ENCODE data around the gene KLHL36.
A peak's percentile ranks its signal among the peaks of the same experiment; 100 is the strongest.

KLHL36 gene

DNA sequence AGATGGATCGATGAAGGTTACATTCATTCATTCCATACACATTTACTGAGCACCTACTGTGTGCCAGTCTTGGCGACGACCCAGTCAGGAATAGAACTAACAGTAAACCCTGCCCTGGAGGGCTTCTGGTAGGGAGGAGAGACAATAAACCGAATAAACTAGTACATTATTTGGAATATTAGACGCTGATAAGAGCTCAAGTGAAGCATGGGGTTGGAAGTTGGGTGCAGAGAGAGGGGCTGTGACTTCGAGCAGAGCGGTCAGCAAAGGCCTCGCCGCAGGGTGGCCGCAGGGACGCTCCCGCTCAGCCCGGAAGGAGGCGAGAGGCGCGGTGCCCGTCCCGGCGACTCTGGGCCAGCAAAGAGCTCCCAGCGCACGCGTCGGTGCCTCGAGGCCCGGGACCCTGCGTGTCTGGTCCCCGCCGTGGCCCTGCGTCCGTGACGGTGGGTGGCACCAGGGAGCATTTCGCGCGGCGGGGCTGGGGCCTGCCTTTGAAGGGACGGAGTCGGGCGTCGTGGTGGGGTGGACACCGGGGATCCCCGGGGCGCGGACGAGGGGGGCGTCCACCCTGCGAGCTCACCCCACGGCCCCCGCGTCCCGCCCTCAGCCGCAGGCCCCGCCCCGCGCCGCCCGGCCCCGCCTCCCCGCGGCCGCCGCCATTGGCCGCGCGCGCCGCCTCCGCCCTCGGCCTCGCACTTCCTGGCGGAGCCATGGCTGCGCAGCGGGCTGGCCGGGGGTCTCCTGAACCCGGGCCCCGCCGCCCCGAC is at the start of gene KLHL36:
Gene KLHL36, plus strand, starts transcription at position 684 of the 767 bp plus-strand sequence. CDS start 2,357 bp downstream, outside the sequence.
- peak; percentile 11 for DNase-seq (ENCODE audit: low spot score)

DNA sequence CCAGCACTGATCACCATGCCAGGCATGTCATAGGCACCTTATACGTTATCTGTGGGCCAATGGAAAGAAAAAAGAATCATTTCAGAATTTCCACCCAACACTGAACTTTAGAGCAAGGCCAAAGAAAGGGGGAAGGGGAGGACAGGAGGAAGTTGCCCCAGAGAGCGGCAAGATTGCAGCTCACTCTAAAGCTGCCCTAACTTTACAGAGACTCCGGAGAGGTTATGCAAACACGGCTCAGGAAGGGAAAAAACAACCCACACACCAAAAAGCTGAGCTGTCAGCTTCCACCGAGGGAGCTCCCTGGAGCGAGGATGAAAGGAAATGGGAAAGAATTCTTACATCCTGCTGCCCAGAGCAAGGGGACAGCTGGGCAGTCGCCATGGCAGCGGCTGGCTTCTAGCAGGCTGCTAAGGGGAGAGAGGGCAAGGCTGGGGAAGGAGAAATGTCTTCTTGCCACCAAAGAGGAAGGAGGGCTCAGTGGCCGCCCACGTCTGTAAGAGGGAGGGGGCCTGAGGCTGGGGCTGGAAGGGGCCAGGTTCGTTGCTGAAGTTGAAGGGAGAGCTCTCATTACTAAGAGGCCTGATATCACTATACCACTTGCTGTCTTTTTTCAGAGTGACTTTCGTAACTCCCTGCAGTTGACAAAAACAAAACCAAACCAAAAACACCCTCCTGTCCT is 48.6 kb upstream of the KLHL36 start:
- DNase-seq (ENCODE audit: low spot score): no peak

DNA sequence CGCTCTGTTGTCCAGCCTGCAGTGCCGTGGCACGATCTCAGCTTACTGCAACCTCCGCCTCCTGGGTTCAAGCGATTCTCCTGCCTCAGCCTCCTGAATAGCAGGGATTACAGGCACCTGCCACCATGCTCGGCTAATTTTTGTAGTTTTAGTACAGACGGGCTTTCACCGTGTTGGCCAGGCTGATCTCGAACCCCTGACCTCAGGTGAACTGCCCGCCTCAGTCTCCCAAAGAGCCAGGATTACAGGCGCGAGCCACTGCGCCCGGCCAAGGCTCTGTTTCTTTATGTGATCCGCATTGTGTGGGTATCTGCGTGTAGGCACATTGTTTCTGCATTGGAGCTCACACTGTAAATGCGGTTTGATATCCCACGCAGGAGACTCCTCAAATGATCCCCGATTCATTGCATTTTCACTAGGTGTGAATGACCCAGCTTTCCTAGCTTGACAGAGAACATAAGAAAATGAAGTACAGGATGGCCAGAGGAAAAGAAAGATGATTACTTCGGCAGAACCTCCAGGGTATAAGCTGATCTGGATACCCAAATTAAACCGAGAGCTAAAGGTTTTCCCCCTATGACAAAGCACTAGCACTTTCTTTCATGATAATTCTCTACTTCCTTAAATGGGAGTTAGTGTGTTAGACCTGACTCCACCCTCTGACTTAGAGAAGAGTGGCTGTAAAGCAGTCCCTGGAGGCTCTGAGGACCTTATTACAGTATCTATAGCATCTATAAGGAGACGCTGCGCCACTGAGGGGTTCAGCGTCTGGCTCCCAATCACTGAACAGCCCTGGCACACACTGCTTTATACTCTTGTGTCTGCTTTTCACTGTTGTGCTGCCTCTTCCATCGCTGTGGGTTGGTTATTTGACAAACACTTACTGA is 47.7 kb upstream of the KLHL36 start:
- DNase-seq (ENCODE audit: low spot score): no peak

DNA sequence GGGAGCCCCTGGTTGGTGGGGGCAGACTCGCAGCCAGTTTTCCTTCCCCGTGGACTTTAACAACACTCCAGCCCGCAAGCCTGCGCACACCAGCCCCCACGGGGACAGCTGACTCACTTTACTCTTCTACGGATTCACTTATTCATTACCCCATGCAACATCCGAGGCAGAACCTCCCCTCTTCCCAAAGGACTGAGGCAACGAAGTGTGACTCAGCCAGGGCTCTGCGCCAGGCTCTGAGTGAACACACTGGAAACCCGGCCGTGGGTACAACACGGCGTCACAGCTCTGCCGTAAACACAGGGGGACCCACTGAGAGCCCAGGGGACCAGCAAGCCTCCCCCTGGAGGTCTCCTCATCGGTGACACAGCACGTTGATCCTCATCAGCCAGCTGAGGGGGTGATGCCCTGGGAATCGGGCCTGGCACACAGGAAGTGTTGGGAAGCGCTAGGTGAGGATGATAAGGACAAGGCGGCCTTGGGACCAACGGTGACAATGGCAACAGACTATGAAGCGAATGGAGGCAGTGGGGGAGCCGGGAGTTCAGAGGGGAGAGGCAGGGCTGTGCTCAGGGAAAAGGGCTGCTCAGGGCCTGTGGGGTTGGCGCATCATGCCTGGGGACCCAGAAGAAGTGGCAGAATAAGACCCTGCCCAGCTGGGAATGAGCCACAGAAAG is 45.0 kb upstream of the KLHL36 start:
- DNase-seq (ENCODE audit: low spot score): peak; percentile 94

DNA sequence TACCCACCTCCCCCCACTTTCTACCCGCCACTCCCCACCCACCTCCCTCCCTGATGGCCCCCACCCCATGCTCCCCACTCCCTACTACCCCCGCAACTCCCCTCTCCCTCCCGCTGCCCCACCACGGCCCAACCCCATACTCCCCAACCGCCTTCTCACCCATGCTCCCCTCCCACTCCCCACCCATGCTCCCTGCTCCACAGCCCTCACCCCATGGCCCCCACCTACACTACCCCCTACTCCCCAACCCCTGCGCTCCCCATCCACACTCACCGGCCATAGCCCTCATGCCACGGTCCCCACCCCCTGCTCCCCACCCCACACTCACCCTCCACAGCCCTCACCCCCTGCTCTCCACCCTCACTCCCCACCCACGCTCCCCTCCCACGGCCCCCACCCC is 44.4 kb upstream of the KLHL36 start:
- DNase-seq (ENCODE audit: low spot score): no peak

DNA sequence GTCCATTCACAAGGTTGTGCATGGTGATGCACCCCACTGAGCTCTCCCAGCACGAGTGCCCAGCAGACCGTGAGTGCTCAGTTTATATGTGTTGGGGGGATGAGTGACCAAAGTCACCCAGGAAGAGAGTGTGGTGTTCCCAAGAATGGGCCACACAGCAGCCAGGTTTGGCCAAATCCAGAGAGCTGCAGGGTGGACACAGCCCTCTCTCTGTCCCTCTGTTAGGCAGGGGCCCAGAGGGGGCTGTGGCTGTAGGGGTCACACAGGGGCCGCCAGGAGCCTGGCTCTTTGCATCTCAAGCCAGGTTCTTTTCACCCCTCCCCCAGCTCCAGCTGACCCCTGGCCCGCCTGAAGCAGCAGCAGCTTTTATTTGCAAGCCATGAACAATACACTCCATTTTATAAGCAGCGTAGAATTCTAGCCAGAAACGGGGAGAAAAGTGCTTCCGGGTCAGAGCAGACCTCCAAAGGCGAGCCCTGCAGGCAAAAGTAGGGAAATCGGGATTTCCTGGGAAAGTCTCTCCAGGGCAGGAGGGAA is 43.8 kb upstream of the KLHL36 start:
- DNase-seq (ENCODE audit: low spot score): no peak

DNA sequence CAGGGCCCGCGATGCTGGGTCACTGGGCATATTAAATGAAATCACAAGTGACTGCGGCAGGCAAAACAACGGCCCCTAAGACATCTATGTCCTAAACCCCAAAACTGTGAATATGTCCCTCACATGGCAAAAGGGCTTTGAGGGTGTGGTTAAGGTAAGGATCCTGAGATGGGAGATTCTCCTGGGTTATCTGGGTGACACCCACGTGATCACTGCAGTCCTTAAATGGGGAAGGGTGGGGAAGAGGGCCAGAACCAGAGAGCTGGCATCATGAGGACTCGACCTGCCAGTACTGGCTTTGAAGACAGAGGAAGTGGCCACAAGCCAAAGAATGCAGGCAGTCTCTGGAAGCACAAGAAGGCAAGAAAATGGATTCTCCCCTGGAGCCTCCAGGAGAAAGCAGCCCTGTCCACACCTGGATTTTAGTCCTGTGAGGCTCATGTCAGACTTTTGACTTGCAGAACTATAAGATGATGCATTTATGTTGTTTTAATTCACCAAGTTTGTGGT is 42.9 kb upstream of the KLHL36 start:
- no peak for DNase-seq (ENCODE audit: low spot score)

DNA sequence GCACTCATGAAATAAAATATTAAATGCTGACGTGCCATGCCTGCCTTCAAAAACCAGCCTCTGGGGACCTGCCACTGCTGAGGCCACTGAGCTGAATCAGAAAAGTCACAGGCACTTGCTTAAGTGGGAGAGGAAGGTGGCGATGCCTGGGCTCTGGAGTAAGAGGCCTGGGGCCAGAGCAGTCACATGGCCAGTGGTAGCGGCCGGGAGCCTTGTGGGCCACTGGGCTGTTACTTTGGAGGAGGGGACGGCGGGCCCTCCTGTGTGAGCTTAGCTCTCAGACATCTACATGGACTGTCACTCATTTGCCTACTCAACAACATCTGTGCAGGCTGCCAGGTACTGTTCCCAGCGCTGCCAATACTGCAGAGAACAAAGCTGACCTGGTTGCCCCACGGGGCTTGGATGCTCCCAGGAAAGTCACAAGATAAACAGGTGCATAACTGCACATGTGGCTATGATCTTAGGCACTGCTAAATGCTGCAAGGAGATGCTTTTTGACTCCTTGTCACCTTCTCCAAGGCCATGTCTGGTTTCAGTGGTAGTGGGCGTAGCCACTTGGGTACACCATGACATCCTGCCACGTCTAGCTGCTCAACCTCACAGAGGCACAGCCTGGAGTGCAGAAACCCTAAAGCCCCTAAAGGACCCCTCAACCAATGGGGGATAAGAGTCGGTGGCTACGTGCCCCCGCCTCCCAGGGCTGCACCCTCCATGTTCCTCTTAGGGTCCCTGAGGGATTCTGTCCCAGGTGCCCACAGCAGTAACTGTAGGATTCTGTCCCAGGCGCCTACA is 42.0 kb upstream of the KLHL36 start:
- no peak for DNase-seq (ENCODE audit: low spot score)

DNA sequence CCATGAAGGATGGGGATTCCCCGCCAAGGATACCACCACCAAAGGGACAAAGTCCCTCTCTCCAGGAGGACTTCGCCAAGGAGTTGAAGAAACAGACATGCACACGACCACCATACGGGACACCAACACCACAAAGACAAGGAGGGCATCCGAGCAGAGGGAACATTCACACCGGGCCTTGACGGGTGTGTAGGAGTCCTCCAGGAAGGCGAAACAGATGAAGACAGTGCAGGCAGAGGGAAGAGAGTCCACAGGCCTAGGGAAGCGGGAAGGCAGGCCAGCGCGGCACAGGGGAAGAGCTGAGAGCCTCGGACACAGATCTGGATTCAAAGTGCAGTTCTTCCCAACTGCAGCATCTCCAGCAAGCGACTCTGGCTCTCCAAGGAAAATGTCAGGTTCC is 41.2 kb upstream of the KLHL36 start:
- no peak for DNase-seq (ENCODE audit: low spot score)

DNA sequence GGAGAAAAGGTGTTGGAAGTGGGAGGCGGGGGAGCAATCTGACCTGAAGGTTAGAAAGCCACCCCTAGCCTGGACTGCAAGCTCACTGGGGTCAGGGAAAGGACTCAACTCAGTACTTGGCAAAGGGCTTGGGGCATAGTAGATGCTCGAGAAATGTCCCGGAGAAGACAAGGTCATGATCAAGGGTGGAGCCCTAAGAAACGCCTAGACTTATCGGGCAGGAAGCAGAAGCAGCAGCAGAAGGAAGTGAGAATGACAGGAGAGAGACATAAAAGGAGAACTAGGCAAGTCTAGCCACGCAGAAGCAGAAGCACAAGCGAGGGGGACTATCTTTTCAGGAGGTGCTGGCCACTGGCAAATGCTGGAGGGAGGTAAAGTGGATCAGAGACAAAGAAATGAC is 40.6 kb upstream of the KLHL36 start:
- DNase-seq (ENCODE audit: low spot score): no peak

DNA sequence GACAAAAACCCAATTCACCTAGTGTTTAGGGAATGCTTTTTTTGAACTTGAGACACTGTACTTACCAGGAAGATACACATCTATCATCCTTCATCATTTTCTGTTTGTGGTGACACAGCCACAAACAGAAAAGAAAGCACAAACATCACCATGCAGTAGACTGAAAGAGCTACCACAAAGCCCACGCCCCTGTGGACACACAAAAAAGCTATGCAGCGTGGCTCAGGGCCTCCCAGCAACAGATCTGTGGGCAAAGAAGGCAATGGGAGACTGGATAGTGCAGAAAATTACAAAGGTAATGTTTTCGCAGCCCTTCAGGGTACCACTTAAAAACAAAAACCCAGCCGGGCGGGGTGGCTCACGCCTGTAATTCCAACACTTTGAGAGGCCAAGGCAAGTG is 40.0 kb upstream of the KLHL36 start:
- DNase-seq (ENCODE audit: low spot score): no peak

DNA sequence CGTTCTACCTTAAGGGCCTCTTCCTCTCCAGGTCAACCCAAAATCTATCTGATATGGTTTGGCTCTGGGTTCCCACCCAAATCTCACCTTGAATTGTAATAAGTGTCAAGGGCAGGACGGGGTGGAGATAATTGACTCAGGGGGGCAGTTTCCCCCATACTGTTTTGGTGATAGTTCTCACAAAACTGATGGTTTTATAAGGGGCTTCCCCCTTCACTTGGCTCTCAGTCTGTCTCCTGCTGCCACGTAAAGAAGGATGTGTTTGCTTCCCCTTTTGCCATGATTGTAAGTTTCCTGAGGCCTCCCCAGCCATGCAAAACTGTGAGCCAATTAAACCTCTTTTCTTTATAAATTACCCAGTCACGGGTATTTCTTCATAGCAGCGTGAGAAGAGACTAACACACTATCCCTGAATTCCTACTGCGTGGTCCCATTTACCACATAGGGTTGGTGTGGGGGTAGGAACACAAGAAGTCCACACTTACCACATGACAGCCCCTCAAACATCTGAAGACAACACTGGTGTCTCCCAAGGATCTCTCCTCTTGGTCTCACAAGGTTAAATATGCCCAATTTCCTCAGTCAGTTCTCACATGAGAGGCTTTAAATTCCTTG is 38.6 kb upstream of the KLHL36 start:
- no peak for DNase-seq (ENCODE audit: low spot score)

DNA sequence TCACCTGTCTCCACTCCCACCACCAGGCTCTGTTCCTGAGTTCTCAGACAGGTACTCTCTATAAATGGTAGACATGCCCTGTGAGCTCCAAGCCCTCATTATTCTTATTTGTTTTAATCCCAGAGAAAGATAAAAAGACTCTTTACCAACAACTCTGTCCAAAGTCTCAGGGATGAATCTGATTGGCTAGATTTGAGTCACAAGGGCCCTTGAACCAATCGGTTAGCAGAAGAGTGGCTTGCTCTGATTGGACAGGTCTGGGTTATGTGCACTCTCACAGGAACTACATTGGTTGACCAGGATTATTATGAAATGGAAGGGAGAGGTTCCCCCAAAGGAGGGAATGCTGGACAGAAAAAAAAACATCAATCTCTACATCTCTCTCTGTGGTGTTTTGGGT is 37.9 kb upstream of the KLHL36 start:
- peak; percentile 12 for DNase-seq (ENCODE audit: low spot score)

DNA sequence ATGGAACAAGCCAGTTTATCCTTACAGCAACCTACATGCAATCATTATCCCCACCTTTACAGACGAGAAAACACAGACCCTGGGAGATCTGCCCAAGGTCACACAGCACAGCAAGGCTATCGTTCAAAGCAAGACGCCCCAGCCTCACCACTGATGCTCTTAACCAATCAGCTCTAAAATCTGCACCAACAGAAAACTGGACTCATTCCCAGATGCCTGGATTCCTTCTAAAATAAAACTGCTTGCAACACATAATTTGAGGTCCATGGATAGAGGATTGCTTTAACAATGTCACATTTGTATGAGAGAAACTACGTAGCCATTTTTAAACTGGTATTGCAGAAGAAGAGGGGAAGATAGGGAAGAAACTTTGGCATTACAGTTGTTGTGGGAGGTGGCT is 37.3 kb upstream of the KLHL36 start:
- no peak for DNase-seq (ENCODE audit: low spot score)

DNA sequence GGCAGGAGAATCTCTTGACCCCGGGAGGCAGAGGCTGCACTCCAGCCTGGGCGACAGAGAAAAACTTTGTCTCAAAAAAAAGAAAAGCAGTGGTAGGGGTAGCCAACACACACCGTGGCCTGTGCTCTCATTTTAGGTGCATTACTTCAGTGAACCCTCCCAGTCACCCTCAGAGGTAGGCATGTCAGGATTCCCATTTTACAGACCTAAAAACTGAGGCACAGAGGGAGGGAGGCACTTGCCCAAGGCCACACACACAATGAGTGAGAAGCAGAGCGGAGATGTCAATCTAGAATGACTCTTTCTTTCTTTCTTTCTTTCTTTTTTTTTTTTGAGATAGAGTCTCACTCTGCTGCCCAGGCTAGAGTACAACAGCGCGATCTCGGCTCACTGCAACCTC is 35.6 kb upstream of the KLHL36 start:
- DNase-seq (ENCODE audit: low spot score): no peak

DNA sequence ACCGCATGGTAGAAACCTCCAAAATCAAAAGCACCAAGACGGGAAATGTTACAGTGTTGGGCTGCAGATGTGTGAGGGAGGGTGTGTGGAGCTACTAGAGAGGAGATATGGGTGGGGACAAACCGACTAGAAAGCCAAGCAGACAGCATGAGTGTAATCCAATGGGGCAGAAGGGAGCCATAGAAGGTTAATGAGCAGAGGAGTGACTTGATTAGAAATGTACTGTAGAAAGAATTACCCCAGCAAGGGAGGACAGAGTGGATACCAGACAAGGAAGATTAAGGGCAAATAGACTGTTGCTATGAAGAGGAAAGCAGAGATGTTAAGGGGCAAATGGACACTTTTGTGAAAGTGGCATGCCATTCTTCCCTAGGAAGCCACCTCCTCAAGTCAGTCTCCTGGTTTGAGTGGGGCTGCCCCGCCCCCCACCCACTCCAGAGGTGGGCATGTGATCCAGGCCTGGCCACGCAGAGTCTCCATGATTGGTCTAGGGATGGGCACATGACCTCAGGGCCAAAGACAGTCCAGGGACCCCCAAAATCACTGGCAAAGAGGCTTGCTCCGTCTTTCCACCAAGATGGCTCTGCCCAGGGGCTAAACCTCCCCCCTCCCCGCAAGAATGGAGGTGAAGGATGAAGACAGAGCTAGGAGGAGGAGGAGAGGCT is 34.8 kb upstream of the KLHL36 start:
- DNase-seq (ENCODE audit: low spot score): no peak

DNA sequence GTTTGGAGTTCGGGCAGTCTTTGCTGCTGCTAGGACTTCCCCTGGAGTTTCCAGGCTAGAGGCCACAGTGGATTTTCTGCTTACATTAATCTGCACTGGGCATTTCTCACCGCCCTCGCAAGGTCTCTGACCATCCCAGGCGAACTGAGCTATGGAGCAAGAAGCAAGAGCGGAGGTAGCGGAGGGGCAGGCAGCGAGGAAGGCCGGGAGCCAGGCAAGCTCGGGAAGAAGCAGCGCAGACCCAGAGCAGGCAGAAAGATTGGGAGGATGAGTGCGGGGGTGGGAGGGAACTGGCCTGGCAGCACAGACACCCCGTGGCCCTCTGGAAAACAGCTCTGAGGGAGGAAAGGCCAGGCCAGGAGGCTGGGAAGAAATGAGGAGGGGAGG is 34.2 kb upstream of the KLHL36 start:
- DNase-seq (ENCODE audit: low spot score): no peak

DNA sequence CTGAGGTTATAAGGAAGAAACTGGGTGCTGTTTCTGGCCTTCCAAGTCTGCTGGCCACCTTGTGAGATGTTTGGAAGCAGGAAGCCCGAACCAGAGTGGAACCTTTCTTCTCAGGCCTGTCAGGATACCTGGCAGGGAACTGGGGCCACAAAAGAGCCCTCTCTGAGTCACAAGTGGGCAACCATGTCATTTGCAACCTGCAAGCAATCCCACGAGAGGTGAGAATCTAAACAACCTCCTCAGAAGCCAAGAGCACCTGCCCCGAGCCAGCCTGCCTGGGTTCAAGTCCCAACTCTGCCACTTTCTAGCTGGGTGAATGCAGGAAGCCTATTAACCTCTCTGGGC is 33.7 kb upstream of the KLHL36 start:
- no peak for DNase-seq (ENCODE audit: low spot score)

DNA sequence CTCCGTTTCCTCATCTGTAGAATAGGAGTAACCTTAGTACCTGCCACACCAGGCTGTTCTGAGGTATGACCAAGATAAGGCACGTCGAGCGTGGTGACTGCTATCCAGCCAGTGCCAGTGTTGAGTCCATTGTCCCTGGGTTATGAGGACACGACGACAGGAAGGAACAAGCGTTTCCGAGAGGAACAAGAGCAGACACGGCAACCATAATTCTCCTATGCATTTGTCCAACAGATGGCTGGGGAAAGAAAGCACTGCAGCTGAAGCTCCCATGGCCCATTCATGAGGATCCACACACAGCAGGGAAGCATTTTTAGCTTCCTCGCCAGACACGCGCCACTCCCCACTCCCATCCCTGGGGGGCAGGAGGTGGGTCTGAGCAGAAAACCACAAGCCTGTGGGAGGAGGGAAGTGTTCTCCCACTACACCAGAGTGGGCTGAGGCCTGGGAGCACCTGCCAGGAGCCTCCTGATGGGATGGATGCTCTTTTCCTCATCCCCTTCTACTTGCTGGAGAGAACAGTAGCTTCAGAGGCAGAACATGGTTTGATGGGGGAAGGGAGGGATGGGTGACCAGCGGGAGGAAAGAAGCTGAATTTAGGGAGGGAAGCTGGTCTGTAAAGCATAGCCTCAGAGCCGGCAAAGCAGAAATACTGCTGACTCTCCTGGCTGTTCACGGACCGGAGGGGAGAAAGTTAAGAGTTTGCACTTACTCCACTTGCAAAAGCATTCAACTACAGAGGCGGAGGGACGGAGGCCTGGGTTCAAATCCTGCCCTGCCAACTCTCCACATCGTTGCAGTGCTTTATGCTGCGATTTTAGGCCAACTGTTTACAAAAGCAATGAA is 33.1 kb upstream of the KLHL36 start:
- DNase-seq (ENCODE audit: low spot score): no peak
